ENCODE results near the gene MRPS18A. TPM values are rescaled to one million over a fixed set of nuclear protein-coding genes. Genes with fewer than 3 reads are reported as not detected.

The MRPS18A gene
- total RNA-seq, 1 donor from 2014 or later = 34.5 TPM

- no peak for DNase-seq (ENCODE audit: low spot score)
- H3K4me1 ChIP-seq = peaks cover 33% of the 10 kb centered on the region
- H4K20me1 ChIP-seq (ENCODE audit: low read depth) = no peaks in the 10 kb centered on the region
- no peaks in the 10 kb centered on the region for H3K9me3 ChIP-seq (ENCODE audit: low read depth)
- TF ChIP-seq EZH2phosphoT487 (IDR thresholded peaks at IDR 0.05) = no peak
- TF ChIP-seq CTCF (IDR thresholded peaks at IDR 0.05) = no peak
- no peak for TF ChIP-seq EZH2 (IDR thresholded peaks at IDR 0.05)
- no peak overlapping the region for H3K9ac ChIP-seq
- no peaks in the 10 kb centered on the region for H3K27me3 ChIP-seq
- H3K36me3 ChIP-seq = no peaks in the 10 kb centered on the region
- H3K4me3 Mint-ChIP-seq = no peak overlapping the region
- peaks cover 26% of the 10 kb centered on the region for H3F3A ChIP-seq (ENCODE audit: low read depth)
- no peaks in the 10 kb centered on the region for H3K36me3 Mint-ChIP-seq
- no peaks in the 10 kb centered on the region for H3K9me3 Mint-ChIP-seq
- H3K27ac ChIP-seq = no peak overlapping the region
- no peaks in the 10 kb centered on the region for H3K79me2 ChIP-seq (ENCODE audit: low read depth)
- H3K27ac Mint-ChIP-seq = no peak overlapping the region
- peaks cover 44% of the 10 kb centered on the region for H3K4me1 Mint-ChIP-seq
- no peak overlapping the region for H3K4me3 ChIP-seq
- peak overlapping the region; percentile 57 for H2AFZ ChIP-seq (replicated peaks)
- peak overlapping the region; percentile 10 for H3K4me2 ChIP-seq
- peaks cover 4% of the 10 kb centered on the region for H3K27me3 Mint-ChIP-seq (ENCODE audit: insufficient read depth, low read depth)
Measured at GRCh38 chr6:43695967-43696291, 8.3 kb upstream of the MRPS18A start.

- Histone ChIP-seq H4K20me1 (ENCODE audit: low read depth) (no peaks in the 10 kb centered on the region), H3K4me3 (no peak overlapping the region), H3K4me1 (peaks cover 33% of the 10 kb centered on the region), H3K9ac (no peak overlapping the region), H3K4me2 (peak overlapping the region; percentile 10), H3K79me2 (ENCODE audit: low read depth) (no peaks in the 10 kb centered on the region), H3K9me3 (ENCODE audit: low read depth) (no peaks in the 10 kb centered on the region), H2AFZ (replicated peaks) (peak overlapping the region; percentile 57), H3F3A (ENCODE audit: low read depth) (peaks cover 26% of the 10 kb centered on the region), H3K27ac (no peak overlapping the region), H3K27me3 (no peaks in the 10 kb centered on the region), H3K36me3 (no peaks in the 10 kb centered on the region)
- Mint-ChIP-seq H3K4me1 (peaks cover 41% of the 10 kb centered on the region), H3K4me3 (no peak overlapping the region), H3K9me3 (no peaks in the 10 kb centered on the region), H3K27me3 (ENCODE audit: insufficient read depth, low read depth) (peaks cover 4% of the 10 kb centered on the region), H3K27ac (peak overlapping the region; percentile 80), H3K36me3 (no peaks in the 10 kb centered on the region)
- no peak for TF ChIP-seq CTCF (IDR thresholded peaks at IDR 0.05)
- no peak for TF ChIP-seq EZH2 (IDR thresholded peaks at IDR 0.05)
- no peak for TF ChIP-seq EZH2phosphoT487 (IDR thresholded peaks at IDR 0.05)
- peak; percentile 37 for DNase-seq (ENCODE audit: low spot score)
Measured at GRCh38 chr6:43695215-43695966, 7.8 kb upstream of the MRPS18A start.

GRCh38 chr6:43689421-43689820 is 1.8 kb upstream of the MRPS18A start:
- Histone ChIP-seq H3K4me2 (no peak overlapping the region), H3K4me1 (peaks cover 12% of the 10 kb centered on the region), H3K27me3 (no peaks in the 10 kb centered on the region), H3K79me2 (ENCODE audit: low read depth) (peaks cover 32% of the 10 kb centered on the region), H3K9ac (no peak overlapping the region), H3K4me3 (no peak overlapping the region), H3K36me3 (no peaks in the 10 kb centered on the region), H3K9me3 (ENCODE audit: low read depth) (no peaks in the 10 kb centered on the region), H2AFZ (replicated peaks) (no peak overlapping the region), H4K20me1 (ENCODE audit: low read depth) (peaks cover 18% of the 10 kb centered on the region), H3F3A (ENCODE audit: low read depth) (peaks cover 13% of the 10 kb centered on the region), H3K27ac (no peak overlapping the region)
- no peak for DNase-seq (ENCODE audit: low spot score)
- peaks cover 18% of the 10 kb centered on the region for H3K4me1 Mint-ChIP-seq
- H3K9me3 Mint-ChIP-seq = no peaks in the 10 kb centered on the region
- no peaks in the 10 kb centered on the region for H3K36me3 Mint-ChIP-seq
- TF ChIP-seq EZH2 (IDR thresholded peaks at IDR 0.05) (no peak), CTCF (IDR thresholded peaks at IDR 0.05) (no peak), EZH2phosphoT487 (IDR thresholded peaks at IDR 0.05) (no peak)
- H3K27me3 Mint-ChIP-seq (ENCODE audit: insufficient read depth, low read depth) = peaks cover 4% of the 10 kb centered on the region
- peak overlapping the region; percentile 27 for H3K4me3 Mint-ChIP-seq
- H3K27ac Mint-ChIP-seq = no peak overlapping the region
